HG03378 (cell line): ENCODE results near the gene CDH23.

Source experiments
- ATAC-seq: cut with Tn5 transposase; IDR thresholded peaks from one replicate; pipeline ENCODE4 v1.9.1; 2021; ENCODE audit warnings: mild to moderate bottlenecking, moderate library complexity; ENCODE audit not compliant: unreplicated experiment

Gene CDH23

DNA sequence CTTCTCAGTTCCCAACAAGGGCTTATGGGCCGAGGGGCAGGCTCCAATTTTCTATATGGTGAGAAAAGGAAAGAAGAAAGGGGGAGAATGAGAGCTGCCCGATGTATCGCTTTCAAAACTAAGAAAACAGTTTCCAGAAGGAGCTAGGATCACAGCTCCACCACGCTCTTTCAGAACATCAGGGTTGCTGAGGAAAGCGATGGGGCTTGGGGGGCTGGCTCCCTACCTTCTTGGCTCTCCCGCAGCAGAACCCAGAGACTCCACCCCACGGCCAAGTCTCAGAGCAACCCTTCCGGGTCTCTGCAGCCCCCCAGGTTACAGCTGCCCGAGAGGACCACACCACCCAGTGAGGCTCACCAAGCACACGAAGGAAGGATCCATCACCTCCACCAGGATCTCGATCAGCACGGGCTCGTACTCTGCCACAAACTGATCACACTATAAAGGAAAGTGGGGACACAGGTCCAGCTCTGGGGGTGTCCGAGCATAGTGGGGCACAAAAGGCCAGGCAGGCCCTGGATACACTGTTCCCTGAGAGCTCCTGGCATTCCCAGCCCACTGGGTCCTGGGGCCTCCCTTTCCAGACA is 422.0 kb downstream of the CDH23 start:
- no peak for ATAC-seq

DNA sequence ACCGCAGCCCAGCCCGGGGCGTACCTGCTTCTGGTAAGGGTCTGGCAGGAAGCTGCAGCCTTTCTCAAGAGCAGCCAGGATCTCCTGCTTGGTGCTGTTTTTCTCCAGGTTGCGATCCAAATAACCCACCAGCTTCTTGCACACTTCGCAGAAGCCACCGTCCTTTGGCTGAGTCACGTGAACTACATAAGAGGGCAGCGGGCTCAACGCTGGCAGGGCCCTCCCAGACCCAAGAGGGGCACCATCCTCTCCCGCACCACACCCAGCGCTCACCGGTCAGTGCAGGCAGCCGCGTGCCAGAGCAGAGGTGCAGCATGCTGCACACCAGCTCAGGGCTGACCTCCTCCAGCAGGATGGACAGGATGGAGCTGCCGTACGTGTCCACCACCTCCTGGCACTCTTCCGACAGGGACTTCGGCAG is 422.7 kb downstream of the CDH23 start:
- ATAC-seq = no peak

DNA sequence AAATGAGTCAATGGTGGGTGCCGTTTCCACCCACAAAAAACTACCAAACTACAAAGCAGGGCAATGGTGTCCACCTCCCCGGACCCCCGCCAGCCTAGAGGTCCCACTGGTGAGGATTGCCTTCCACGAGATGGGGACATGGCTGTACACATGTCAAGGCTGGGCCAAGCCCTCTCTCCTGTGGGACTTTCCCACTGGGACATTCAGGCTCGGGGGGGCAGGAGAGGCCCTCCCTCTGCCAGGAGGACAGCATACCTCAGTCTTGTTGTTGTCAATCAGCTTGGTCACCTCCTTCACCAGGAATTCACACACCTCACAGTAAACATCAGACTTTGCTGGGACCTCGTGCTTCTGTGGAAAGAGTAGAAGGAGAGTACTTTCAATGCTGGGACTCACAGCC is 423.3 kb downstream of the CDH23 start:
- no peak for ATAC-seq

DNA sequence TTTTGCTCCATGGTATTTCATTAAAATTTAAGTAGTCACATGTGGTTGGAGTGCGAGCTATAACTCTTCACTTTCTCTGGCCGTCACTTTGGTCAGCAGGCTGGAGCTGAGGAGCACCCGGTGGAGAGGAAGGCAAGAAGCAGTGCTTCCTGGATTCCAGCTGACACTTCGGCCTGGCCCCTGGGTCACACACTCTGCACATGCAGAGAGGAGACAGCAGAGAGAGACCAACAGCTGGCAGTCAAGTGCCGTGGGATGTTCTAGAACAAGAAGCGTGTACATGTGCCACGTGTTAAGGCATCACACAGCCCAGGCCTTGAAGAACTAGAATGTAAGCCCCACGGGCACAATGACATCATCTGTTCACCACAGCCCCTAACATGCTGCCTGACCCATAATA is 424.2 kb downstream of the CDH23 start:
- ATAC-seq = no peak

DNA sequence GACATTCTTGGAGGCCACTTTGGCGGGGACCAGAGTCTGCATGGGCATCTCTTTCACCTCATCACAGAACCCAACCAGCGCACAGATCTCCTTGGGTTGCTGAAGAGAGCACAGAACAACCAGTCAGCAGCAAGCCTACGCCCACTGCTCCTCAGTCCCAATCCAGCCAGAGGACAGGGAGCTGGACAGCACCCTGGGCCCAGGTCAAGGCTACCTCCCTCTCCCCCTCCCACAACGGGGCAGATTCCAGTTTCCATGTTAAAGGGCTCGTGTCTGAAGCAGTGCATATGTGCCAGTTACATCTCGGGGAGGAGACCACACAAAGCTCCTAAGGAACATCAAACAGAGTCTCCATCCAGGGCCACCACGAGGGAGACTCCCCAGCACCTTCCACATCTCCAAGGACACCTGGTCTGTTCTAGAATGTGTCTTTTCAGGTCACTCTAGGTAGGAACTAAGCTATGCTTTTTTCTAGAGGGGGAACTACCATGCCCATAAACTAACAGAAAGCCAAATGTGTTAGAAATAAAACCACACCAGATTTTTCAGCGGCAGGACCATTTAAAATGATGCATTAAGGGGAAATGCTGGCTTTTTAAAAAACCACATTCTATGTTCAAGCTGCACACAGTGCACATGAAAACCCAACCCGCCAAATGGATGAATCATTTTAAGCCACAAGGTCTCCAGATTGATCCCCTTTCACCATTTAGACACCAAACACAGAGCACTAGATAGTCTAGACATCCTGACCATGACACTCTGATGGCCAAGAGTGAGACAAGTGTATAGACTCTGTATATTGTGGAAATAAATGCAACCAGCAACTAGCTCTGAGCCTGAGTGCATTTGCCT is 425.4 kb downstream of the CDH23 start:
- no peak for ATAC-seq

DNA sequence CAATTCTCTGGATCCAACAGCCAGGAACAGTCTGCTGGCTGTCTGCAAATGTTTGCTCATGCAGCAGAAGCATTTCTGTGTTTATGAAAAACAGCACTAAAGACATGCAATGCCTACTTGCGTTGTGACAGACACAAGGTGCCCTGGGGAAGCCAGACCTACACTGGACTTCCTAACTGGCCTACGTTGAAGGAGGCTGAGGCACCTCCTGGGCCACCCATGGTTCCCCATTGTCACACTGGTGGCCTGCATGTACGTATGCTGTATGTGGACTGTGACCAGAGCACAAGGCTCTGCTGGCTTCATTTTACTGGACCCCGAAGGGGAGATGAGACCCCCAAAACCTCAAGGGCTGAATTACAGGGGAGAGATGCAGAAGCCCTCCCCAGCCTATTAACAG is 426.6 kb downstream of the CDH23 start:
- ATAC-seq = no peak

DNA sequence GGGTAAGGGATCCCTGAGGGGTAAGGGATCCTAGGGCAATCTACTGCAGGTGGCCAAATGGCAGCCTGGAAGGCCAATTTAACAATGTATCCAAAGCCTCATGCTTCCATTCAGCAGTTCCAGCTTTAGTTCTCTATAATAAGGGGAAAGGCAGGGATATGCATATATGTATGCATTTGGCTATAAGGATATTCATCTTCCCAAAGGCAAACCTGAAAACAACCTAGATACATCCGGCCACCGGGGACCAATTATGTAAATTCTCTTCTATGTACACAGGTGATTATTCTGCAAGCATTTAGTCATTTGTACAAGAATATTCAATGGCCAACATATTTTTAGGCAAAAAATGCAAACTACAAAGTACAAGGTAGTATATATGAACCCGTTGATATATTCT is 427.6 kb downstream of the CDH23 start:
- ATAC-seq = no peak

DNA sequence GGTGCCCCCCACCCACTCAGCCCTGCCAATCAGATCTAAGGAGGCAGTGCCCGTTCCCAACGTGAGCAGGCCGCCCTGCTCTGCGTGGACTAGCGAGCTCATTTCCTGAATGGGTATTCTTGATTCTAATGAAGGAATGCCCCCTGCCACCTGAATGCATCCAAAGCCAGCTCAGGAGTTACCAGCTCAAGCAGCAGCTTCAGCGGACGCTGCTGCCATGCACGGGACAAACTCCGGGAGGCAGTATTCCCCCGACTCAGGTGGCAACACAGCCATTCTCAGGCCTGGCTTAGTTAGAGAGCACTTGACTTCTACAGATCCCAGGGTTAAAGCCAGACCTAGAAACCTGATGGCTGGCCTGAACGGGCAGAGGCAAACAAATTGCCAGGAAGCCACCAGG is 428.5 kb downstream of the CDH23 start:
- ATAC-seq = no peak

DNA sequence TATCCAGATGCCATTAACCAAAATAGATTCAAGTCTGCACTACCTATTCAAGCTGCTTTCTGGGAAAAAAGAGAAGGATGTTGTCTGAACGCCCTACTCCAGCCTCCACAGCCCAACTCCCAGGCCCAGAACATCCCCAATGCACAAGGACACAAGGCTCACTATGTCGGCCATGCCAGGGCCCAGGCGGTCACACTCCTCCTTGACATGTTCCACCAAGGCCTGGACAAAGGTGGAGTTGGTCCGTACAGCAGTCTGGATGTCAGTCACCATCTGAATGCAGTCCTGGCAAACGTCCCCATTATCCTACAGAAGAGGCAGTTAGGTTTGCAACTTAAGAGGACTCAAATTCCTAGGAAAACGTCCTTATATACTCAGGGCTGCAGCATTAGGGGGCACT is 431.1 kb downstream of the CDH23 start:
- ATAC-seq = no peak

DNA sequence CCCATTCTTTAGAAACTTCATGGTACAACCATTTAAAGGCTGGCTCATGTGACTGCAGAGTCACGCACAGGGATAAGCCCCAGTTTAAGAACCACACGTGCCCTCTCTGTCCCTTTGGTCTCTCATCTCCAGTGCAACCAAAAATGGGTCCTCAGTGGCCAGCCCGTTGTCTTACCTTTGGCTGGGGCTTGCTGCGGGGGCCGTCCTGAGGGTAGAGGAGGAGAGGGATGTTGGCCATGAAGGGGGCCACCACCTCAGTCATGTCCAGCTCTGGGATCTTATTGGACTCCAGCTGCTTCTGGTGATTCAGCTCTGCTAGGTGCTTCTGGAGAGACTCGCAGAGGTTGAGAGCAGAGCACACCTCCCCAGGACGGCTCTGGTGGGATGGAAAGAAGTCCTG is 432.0 kb downstream of the CDH23 start:
- no peak for ATAC-seq

DNA sequence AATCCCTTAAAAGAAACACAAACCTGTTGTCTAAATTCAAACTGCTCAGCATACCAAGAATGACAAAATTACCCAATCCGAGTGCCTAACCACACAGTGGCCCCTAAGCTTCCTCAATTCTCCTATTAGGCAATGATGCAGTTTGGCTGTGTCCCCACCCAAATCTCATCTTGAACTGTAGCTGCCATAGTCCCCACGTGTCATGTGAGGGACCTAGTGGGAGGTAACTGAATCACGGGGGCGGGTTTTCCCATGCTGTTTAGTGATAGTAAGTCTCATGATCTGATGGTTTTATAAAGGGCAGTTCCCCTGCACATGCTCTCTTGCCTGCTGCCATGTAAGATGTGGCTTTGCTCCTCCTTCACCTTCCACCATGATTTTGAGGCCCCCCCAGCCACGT is 432.5 kb downstream of the CDH23 start:
- no peak for ATAC-seq

DNA sequence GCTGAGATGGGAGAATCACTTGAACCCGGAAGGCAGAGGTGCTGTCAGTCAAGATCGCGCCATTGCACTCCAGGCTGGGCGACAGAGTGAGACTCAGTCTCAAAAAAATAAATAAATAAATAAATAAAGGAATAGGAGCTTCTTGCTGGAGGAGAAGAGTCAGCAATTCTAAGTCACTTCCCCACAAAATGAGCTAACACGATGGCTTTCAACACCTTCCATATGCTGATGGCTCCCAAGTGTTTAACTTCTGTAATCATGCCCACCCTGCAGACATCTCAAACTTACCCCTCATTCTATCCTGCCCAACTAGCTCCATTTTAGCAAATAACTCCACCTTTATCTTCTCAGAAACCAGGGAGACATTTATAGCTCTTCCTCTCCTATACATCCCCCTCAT is 433.2 kb downstream of the CDH23 start:
- ATAC-seq = no peak

DNA sequence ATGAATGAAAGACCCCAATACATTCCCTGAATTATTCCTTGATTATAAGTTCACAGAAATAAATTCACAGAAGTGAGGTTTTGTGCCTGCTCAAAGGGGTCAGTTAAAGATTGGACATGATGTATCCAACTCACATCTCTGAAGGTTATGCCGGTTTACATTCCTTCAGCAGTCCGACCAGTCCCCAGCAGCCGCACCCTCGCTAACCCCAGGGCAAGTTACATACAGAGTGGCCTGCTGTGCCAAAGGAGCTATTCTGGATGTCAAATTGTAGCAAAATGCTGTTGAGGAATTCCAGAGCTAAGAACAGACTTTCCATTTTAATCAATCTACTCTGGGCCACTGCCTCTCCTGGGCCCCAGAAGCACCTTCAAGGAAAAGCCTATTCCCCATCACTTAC is 434.0 kb downstream of the CDH23 start:
- ATAC-seq = no peak

DNA sequence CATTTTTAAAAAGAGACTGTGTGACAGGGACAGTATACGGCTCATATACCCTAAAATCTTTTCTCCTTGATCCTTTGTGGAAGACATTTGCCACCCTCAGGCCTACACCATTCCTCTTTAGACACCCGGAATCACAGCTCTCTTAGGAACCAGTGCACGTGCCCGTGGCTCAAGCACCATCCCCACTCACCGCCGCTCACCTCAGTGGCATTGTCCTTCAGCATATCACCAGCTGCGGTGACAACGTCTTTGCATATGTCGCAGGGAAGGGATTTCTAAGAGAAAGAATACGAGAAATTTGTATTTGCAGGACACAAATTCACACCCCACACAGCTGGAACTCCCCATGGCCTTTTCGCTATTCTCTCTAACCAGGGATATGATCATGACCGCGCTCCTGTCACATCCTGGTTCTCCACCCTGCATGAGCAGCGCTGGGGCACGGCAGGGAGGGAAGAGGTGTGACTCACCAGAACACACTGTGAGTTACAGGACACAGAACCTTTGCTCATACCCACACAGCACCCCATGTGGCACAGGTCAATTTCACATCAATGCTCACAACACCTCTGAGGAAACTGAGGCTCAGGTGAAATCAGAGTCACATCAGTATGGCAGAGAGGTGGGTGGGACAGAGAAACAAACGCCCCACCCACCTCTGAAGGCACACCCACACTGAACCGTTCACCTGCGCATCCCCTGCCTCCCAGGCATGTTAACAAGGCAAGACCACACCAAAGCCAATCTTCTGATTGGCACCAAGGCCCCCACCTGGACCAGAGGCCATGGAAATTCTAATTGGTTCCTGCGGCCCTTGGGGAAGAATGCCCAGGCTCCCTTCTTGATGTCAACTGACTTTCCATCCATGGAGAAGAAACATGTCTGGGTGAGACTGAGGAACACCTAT is 435.2 kb downstream of the CDH23 start:
- ATAC-seq = no peak

DNA sequence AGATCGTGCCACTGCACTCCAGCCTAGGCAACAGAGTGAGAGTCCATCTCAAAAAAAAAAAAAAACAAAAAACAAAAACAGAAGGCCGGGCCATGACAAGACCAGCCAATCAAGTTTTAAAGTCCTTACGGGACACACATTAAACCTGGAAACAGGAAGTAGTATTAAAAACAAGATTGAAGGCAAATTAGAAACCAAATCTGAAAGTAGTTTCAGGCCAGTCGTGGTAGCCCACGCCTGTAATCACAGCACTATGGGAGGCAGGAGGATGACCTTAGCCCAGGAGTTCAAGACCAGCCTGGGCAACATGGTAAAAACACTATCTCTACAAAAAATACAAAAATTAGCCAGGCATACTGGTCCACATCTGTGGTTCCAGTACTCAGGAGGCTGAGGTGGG is 436.2 kb downstream of the CDH23 start:
- no peak for ATAC-seq

DNA sequence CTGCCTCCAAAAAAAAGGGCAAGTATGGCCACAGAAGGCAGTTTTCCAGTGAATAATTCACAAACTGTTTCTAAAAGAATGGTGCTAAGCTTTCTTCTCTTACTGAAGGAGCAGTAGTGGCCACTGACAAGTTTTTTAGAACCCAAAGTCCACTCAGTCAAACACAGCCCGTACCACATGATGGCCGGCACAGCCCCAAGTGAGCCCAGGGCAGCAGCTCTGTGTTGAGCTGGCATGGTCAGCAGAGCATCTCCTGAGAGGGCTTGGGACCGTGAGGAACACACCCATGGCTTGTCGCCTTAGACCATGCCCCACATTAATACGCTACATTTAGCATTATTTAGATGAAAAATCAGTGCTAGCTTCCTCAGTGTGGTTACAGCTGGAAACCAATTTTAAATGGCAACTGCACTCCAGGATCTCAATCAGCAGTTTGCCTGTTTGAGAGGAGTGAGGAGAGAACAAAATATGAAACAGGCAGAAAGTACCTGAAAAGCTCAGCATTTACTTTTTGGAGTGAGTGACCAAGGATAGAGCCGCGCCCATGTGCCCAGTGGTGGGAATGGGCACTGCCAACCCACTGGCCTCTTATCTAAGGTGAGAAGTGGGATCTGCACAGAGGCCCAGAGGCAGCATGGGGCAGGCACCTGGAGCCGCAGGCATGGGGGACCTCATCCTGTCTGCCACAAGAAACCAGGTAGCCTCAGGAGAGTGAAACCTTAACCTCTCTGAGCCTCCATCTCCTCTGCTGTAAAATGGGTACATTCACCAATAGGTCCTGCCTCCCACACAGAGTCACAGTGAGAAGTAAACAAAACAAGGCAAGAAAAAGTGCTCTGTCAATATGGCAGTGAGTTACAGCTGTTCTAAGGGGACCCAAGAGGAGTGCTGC is 437.0 kb downstream of the CDH23 start:
- ATAC-seq = no peak

DNA sequence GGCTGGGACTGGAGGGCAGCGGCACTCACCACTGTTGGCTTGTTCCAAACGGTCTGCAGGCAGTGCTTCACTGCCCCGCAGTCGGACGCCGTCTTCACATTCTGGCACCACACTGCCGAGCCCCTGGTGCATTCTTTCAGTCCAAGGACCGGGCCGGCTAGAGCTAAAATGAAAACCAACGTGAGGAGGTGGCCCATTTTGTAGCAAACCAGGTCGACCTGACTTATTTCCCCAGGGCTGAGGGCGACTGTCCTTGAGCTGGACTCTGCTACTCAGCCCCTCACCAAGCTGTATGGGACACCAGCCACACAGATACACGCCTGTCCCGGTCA is 437.6 kb downstream of the CDH23 start:
- no peak for ATAC-seq

DNA sequence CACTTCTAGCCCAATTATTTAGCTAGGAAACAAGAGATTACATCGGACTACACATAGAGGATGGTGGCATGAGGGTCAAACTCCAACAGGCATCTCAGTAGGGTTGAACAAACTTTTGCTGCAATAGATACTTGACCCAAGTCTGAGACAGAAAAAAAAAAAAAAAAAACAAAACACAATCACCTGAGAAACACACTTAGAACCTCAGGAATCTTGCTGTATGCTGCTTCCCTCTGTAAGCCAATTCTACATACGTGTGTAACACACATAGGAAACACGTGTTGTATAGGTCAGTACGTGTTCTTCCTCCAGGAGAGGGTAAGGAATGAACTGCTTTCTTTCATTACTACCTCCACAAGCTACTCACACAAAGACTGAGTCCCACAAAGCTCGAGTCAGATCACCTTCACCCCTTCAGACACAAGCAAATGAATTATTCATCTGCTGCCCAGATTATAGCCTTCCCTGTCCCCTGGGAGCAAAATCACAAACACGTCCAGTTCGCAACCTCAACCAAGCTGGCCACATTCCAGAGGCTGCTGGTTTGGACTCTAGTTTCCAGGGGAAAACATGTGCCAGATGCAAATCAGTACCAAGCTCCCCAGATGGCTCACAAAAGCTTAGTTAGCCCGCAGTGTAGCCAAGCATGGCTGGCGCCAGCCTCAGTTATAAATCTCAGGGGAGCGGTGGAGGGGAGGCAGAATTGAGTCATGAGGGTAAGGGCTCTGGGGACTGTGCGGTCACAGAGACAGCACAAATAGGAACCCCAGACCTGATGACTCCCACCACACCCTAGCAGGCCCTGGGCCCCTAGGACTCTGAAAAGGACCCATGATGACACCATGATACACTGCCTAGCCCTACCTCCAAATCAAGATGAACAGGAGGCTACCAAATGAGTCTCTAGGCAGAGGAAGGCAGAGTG is 439.2 kb downstream of the CDH23 start:
- ATAC-seq = peak; percentile 87

DNA sequence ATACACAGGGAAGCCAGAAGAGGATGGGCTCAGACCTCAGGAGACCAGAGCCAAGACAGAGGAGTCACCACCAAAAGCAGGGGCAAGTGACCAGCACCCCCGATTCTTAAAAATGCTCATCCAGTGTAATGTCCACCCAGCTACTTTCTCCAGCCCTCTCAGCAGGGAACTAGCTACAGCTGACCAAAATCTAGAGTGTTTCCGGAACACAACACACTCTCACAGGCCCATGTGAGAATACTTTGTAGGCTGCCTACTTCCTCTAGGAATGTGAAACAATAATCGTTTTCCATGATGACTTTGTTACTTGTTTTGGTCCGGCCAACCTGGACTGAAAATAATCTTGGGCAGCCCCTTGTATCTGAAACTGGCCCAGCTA is 439.9 kb downstream of the CDH23 start:
- peak; percentile 24 for ATAC-seq
